GM19023 (cell line): ENCODE data around the gene KCNJ3.

Experiments used
- ATAC-seq: cut with Tn5 transposase; IDR thresholded peaks from one replicate; pipeline ENCODE4 v1.9.1; 2021; ENCODE audit warnings: mild to moderate bottlenecking, moderate library complexity; ENCODE audit not compliant: unreplicated experiment

KCNJ3 gene

GRCh38 chr2:154704991-154705390 lies 6.5 kb downstream of the KCNJ3 start:
- no peak for ATAC-seq

GRCh38 chr2:154706660-154707059 lies 8.2 kb downstream of the KCNJ3 start:
- ATAC-seq = no peak

- ATAC-seq = no peak
These were observed 9.6 kb downstream of the KCNJ3 start for GRCh38 chr2:154707994-154708575.

GRCh38 chr2:154709215-154709614 lies 10.7 kb downstream of the KCNJ3 start:
- no peak for ATAC-seq

GRCh38 chr2:154710078-154710477 lies 11.6 kb downstream of the KCNJ3 start:
- no peak for ATAC-seq

GRCh38 chr2:154710685-154711084 lies 12.2 kb downstream of the KCNJ3 start:
- no peak for ATAC-seq

GRCh38 chr2:154713675-154714074 lies 15.2 kb downstream of the KCNJ3 start:
- no peak for ATAC-seq

GRCh38 chr2:154720651-154721050 lies 22.2 kb downstream of the KCNJ3 start:
- no peak for ATAC-seq

GRCh38 chr2:154724194-154724797 lies 25.8 kb downstream of the KCNJ3 start:
- ATAC-seq = no peak

- no peak for ATAC-seq
These were observed 41.9 kb downstream of the KCNJ3 start for GRCh38 chr2:154740361-154740760.

- ATAC-seq = no peak
These were observed 60.4 kb downstream of the KCNJ3 start for GRCh38 chr2:154758871-154759270.

- ATAC-seq = no peak
These were observed 64.1 kb downstream of the KCNJ3 start for GRCh38 chr2:154762638-154763037.

- ATAC-seq = no peak
These were observed 73.3 kb downstream of the KCNJ3 start for GRCh38 chr2:154771664-154772284.

- no peak for ATAC-seq
These were observed 78.3 kb downstream of the KCNJ3 start for GRCh38 chr2:154776825-154777224.

GRCh38 chr2:154794406-154794805 lies 95.9 kb downstream of the KCNJ3 start:
- ATAC-seq = no peak

GRCh38 chr2:154795651-154796050 lies 97.2 kb downstream of the KCNJ3 start:
- no peak for ATAC-seq

- ATAC-seq = no peak
These were observed 106.0 kb downstream of the KCNJ3 start for GRCh38 chr2:154804451-154804850.

GRCh38 chr2:154813636-154814035 lies 115.1 kb downstream of the KCNJ3 start:
- no peak for ATAC-seq

GRCh38 chr2:154814856-154815255 lies 116.4 kb downstream of the KCNJ3 start:
- ATAC-seq = no peak

- no peak for ATAC-seq
These were observed 126.9 kb downstream of the KCNJ3 start for GRCh38 chr2:154825358-154825757.

- no peak for ATAC-seq
These were observed 128.3 kb downstream of the KCNJ3 start for GRCh38 chr2:154826827-154827226.

- no peak for ATAC-seq
These were observed 128.8 kb downstream of the KCNJ3 start for GRCh38 chr2:154827286-154827685.

- no peak for ATAC-seq
These were observed 134.2 kb downstream of the KCNJ3 start for GRCh38 chr2:154832711-154833110.
